Measurements from ENCODE around the gene PPP2R5D. TPM values are rescaled to one million over a fixed set of nuclear protein-coding genes. Genes with fewer than 3 reads are reported as not detected.

Gene PPP2R5D
- total RNA-seq, 2 experiments from 2014 or later, result 56.8 to 59.3 TPM

DNA sequence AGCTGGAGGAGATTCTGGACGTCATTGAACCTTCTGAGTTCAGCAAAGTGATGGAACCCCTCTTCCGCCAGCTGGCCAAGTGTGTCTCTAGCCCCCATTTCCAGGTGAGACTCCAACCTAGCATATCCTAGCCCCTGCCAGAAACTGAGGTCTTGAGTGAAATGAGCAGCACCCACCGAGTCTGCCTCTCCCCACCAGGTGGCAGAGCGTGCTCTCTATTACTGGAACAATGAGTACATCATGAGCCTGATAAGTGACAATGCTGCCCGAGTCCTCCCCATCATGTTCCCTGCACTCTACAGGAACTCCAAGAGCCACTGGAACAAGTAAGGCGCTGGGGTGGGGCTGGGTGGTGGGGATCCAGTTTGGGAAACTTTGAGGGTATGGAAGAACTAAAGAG is 24.8 kb downstream of the PPP2R5D start:
- Mint-ChIP-seq H3K9me3 (no peaks in the 10 kb centered on the region), H3K36me3 (ENCODE audit: low read depth) (peaks cover 68% of the 10 kb centered on the region), H3K27me3 (no peaks in the 10 kb centered on the region), H3K4me3 (no peak overlapping the region), H3K27ac (no peak overlapping the region), H3K4me1 (peaks cover 32% of the 10 kb centered on the region)
- ChIA-PET POLR2A (interaction anchor here (0.6 kb wide), 1 partner anchor 25 kb away, joined by 3 read pairs; the partner anchor contains the start of gene PPP2R5D), CTCF (interaction anchor here (0.8 kb wide), 1 partner anchor 25 kb away, joined by 3 read pairs; the partner anchor contains the start of gene PPP2R5D)
- peak; percentile 47 for DNase-seq

DNA sequence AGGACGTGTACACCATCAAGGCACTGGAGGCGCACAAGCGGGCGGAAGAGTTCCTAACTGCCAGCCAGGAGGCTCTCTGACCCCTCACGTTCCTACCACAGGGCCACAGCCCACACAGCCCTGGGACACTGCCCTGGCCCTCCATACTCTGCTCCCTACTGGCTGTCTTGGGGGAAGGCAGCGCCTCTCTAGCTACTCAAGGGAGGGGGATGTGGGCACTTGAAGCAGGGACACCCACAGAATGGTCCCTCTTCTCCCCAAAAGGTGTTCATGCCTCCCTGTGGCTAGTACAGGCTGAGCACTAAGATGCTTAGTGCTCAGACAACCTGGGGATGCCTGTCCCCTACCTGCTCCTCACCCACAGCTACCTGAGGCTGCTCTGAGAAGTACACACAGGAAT is 26.8 kb downstream of the PPP2R5D start:
- CTCF ChIA-PET, result interaction anchor here (0.7 to 1.4 kb wide), 2 partner anchors 27 to 167 kb away, joined by 3 read pairs; partner anchors contain the start of gene PPP2R5D
- no peak for DNase-seq
- H3K9me3 Mint-ChIP-seq, result no peaks in the 10 kb centered on the region
- peaks cover 45% of the 10 kb centered on the region for H3K4me1 Mint-ChIP-seq
- peaks cover 66% of the 10 kb centered on the region for H3K36me3 Mint-ChIP-seq (ENCODE audit: low read depth)
- H3K4me3 Mint-ChIP-seq, result no peak overlapping the region
- no peak overlapping the region for H3K27ac Mint-ChIP-seq
- POLR2A ChIA-PET, result interaction anchor here (0.9 to 4.2 kb wide), 5 partner anchors 8 to 32 kb away, joined by 3 to 40 read pairs (median 4); partner anchors contain the start of genes PEX6, PPP2R5D and RRP36
- H3K27me3 Mint-ChIP-seq, result no peaks in the 10 kb centered on the region

DNA sequence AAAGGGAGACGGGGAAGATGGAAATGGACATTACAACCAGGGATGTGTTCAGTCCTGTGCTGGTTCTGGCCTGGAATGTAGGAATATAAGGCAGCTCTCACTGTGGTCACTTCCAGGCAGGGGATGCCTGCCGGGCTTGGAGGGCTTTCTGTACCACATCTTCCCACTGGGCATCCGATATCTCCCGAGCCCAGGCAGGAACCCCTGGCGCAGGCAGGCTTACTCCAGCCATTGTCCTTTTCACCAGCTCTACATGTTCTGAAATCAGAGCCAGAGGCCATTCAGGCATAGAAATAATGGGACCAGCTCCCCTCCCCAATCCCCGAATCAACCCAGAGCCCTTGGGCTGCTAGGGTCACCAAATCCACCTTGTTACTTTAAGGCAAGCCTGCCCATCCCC is 28.0 kb downstream of the PPP2R5D start:
- H3K4me3 Mint-ChIP-seq, result peak overlapping the region; percentile 93
- peaks cover 64% of the 10 kb centered on the region for H3K36me3 Mint-ChIP-seq (ENCODE audit: low read depth)
- H3K27ac Mint-ChIP-seq, result peak overlapping the region; percentile 27
- no peak for DNase-seq
- peaks cover 53% of the 10 kb centered on the region for H3K4me1 Mint-ChIP-seq
- ChIA-PET CTCF (interaction anchor here (1.1 to 1.4 kb wide), 4 partner anchors 9 to 132 kb away, joined by 3 to 4 read pairs (median 4); partner anchors contain the start of genes CUL7, PPP2R5D and RRP36), POLR2A (interaction anchor here (0.7 to 4.2 kb wide), 11 partner anchors 9 to 504 kb away, joined by 3 to 40 read pairs (median 4); partner anchors contain the start of genes CNPY3, CUL7, PEX6 and POLR1C)
- no peaks in the 10 kb centered on the region for H3K9me3 Mint-ChIP-seq
- H3K27me3 Mint-ChIP-seq, result no peaks in the 10 kb centered on the region

DNA sequence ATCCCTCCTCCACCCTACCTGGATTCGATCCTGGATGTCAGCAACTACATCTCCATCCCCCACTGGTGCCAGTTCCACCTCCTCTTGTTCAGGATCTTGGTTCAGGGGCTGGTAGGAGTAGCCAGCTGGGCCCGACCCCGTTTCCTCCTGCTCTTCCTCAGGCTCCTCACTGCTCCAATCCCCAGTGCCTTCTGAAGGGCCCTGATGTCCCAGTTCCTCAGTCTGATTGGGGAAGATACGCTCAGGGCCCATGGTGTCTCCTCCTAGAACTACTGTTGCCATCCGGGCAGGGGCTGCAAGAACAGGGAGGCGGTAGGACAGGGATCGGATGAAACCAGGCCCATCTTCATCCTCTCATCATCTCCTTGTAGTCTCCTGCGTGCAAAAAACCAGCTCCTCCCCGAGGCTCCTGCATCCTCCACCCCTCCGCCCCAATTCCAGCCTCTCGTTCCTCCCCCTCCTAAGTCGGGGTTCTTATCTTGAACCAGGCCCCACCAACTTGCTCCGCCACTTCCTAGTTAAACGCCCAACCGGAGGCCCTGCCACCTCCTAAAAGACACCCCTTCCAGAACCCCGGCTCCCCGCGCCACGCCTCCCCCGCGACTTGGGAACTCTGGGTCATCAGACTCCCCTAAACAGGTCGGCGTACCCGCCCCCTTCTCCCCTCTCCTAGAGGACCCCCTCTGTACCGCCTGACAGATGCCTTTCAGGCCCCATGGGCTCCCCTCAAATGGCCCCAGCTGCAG is 28.9 kb downstream of the PPP2R5D start:
- Mint-ChIP-seq H3K36me3 (ENCODE audit: low read depth) (peaks cover 64% of the 10 kb centered on the region), H3K4me1 (peaks cover 62% of the 10 kb centered on the region), H3K9me3 (no peaks in the 10 kb centered on the region), H3K27ac (peak overlapping the region; percentile 82), H3K27me3 (no peaks in the 10 kb centered on the region), H3K4me3 (peak overlapping the region; percentile 93)
- ChIA-PET CTCF (interaction anchor here (0.6 to 2.0 kb wide), 10 partner anchors 8 to 131 kb away, joined by 3 to 9 read pairs (median 4); partner anchors contain the start of genes CNPY3, CUL7, PPP2R5D and RRP36), POLR2A (interaction anchor here (0.7 to 4.2 kb wide), 17 partner anchors 8 to 503 kb away, joined by 3 to 40 read pairs (median 4); partner anchors contain the start of genes CNPY3, CUL7, KLC4 and MRPL2)
- DNase-seq, result no peak

DNA sequence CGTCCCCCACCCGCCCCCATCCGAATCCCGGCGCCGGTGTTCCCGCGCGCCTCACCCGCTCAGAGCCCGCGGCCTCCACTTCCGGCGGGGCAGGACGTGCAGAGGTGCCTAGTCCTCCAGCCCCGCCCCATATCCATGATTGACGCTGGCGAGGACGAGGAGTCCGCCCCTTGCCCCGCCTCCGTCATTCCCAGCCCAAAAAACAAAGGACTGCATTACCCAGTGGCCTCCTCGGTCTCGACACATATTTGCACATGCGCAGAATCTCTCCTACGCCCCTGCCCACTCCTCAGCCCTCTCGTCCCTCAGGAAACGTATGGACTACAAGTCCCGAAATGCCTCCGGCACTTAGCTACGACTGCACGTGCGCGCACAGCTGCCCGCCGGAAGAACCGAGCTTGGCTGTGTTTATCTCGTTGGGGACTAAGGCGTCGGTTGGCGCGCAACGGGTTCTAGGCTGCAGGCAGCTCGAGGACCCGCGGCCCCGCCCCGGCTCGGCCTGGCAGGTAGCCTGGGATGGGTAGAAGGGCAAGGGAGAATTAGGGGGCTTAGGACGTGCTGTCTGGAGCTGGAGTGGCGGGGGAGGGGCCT is 29.6 kb downstream of the PPP2R5D start, which contains the start of the genes KLHDC3 and MEA1:
TSS of gene KLHDC3 (plus strand) at position 407 of the 591 bp plus-strand sequence. CDS start 2,944 bp downstream, outside the sequence.
TSS of gene MEA1 (minus strand) at position 104 of the 591 bp plus-strand sequence. CDS start 133 bp downstream, outside the sequence.
- H3K36me3 Mint-ChIP-seq (ENCODE audit: low read depth), result peaks cover 65% of the 10 kb centered on the region
- peak within 1 kb of the TSS; percentile 82 for H3K27ac Mint-ChIP-seq
- DNase-seq, result peak; percentile 100
- no peaks in the 10 kb centered on the region for H3K27me3 Mint-ChIP-seq
- H3K4me1 Mint-ChIP-seq, result peaks cover 62% of the 10 kb centered on the region
- POLR2A ChIA-PET, result interaction anchor here (0.6 to 4.2 kb wide), 17 partner anchors 8 to 243 kb away, joined by 3 to 40 read pairs (median 4); partner anchors contain the start of genes CNPY3, CUL7, KLC4 and MRPL2
- H3K9me3 Mint-ChIP-seq, result no peaks in the 10 kb centered on the region
- CTCF ChIA-PET, result interaction anchor here (0.7 to 2.0 kb wide), 12 partner anchors 9 to 160 kb away, joined by 3 to 9 read pairs (median 4); partner anchors contain the start of genes CNPY3, CUL7, PEX6 and PPP2R5D
- peak within 1 kb of the TSS; percentile 93 for H3K4me3 Mint-ChIP-seq

DNA sequence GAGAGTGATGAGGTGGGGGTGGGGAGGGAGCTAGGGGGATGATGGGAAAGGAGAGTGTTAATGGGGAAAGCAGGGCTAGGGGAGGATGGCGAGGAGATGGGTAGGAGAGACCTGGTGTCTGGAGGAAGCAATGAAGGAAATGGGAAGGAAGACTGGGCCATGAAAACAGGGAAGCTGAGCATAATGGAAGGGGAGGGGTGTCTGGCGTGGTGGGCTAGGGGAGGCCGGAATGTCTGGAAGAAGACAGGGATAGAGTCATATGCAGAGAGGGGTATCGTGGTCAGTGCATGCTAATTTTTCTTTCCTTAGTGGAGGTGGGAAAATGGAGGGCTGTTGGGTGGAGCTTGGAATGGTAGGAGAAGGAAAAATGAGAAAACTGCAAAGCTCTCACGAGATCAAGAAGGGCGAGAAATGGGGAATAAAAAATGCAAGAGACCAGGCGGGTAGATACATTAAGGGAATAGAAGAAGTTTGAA is 30.1 kb downstream of the PPP2R5D start:
- peaks cover 63% of the 10 kb centered on the region for H3K36me3 Mint-ChIP-seq (ENCODE audit: low read depth)
- H3K27ac Mint-ChIP-seq, result peak overlapping the region; percentile 82
- no peaks in the 10 kb centered on the region for H3K9me3 Mint-ChIP-seq
- CTCF ChIA-PET, result interaction anchor here (0.7 to 2.0 kb wide), 12 partner anchors 8 to 160 kb away, joined by 3 to 9 read pairs (median 4); partner anchors contain the start of genes CNPY3, CUL7, PEX6 and PPP2R5D
- DNase-seq, result no peak
- peak overlapping the region; percentile 93 for H3K4me3 Mint-ChIP-seq
- peaks cover 62% of the 10 kb centered on the region for H3K4me1 Mint-ChIP-seq
- H3K27me3 Mint-ChIP-seq, result no peaks in the 10 kb centered on the region
- POLR2A ChIA-PET, result interaction anchor here (0.6 to 4.2 kb wide), 17 partner anchors 8 to 243 kb away, joined by 3 to 40 read pairs (median 4); partner anchors contain the start of genes CNPY3, CUL7, KLC4 and MRPL2

DNA sequence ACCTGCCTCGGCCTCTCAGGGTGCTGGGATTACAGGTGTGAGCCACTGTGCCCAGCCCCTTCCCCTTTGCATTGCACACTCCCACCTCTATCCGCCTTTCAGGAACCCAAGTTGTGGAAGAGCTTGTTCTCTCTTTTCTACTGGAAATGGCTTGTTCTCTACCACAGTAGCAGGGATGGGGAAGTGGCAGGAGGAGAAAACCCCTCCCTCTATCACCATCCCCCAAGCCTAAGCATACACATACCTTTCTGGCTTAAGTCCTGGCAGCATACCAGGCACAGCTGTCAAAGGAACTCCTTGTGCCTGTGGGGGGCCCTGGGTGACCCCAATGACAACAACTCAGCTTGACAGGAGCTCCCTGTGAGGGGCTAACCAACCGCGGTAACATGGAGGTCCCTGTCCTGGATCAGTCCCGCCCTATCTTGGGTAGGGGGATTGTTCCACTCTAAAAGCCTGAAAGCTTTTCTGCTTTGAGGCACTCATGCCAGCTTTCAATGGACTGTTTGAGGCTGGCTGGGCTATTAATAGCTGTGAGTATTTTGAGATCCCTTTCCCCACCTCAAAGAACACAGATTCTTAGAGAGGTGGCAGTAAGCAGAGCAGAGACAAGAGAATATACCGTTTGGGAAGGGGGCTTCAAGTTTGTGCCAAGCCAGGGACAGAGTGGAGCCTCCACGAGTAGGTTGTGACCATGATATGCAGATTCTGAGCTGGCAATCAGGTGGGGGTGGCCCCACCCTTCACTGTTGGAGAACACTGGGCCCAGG is 32.0 kb downstream of the PPP2R5D start:
- Mint-ChIP-seq H3K27ac (no peak overlapping the region), H3K4me3 (peak overlapping the region; percentile 27), H3K9me3 (no peaks in the 10 kb centered on the region), H3K36me3 (ENCODE audit: low read depth) (peaks cover 60% of the 10 kb centered on the region), H3K27me3 (no peaks in the 10 kb centered on the region), H3K4me1 (peaks cover 65% of the 10 kb centered on the region)
- POLR2A ChIA-PET, result interaction anchor here (1.0 to 4.0 kb wide), 4 partner anchors 32 to 629 kb away, joined by 3 to 21 read pairs (median 6); partner anchors contain the start of genes KLC4, MRPL2, PEX6 and PPP2R5D
- CTCF ChIA-PET, result no interaction called here
- DNase-seq, result no peak

DNA sequence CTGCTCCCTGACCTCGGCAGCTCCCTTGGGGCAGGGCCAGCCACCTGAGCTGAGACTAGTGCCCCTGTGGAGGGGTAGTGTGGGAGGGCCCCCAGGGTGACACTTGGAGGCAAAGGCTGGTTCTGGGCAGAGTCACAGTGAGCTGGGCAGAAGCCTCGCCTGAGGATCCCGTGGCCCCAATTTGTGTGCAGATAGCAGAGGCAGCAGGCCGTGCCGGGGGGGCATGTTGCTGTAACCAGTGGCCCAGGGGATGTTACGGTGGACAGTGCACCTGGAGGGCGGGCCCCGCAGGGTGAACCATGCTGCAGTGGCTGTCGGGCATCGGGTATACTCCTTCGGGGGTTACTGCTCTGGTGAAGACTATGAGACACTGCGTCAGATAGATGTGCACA is 32.6 kb downstream of the PPP2R5D start:
- Mint-ChIP-seq H3K9me3 (no peaks in the 10 kb centered on the region), H3K27ac (no peak overlapping the region), H3K36me3 (ENCODE audit: low read depth) (peaks cover 58% of the 10 kb centered on the region), H3K4me1 (peaks cover 61% of the 10 kb centered on the region), H3K4me3 (no peak overlapping the region), H3K27me3 (no peaks in the 10 kb centered on the region)
- ChIA-PET CTCF (no interaction called here), POLR2A (interaction anchor here (1.4 to 1.6 kb wide), 2 partner anchors 38 to 42 kb away, joined by 3 to 8 read pairs; partner anchors contain the start of genes KLC4, MRPL2 and PEX6)
- DNase-seq, result no peak

DNA sequence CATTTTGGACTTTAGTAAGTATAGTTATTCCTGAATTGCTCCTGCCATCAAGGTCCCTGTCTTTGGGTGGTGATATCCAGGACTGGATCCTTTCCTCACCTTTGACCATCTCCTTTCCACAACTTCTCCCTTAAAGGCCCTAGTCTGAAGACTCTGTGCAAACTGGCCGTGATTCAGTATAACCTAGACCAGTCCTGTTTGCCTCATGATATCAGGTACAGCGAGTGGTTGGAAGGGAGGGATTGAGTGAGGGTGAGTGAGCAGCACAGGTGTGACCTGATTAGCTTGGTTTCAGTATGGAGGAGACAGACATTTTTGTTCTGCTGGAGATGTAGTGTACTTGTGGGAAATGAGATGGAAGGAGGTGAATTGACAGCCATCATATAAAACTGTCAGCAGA is 34.8 kb downstream of the PPP2R5D start:
- DNase-seq, result no peak
- Mint-ChIP-seq H3K4me1 (peaks cover 53% of the 10 kb centered on the region), H3K9me3 (no peaks in the 10 kb centered on the region), H3K36me3 (ENCODE audit: low read depth) (peaks cover 45% of the 10 kb centered on the region), H3K27me3 (no peaks in the 10 kb centered on the region), H3K27ac (no peak overlapping the region), H3K4me3 (no peak overlapping the region)
- CTCF ChIA-PET, result no interaction called here
- POLR2A ChIA-PET, result interaction anchor here (1.5 to 3.8 kb wide), 2 partner anchors 34 to 39 kb away, joined by 3 to 27 read pairs; partner anchors contain the start of gene CUL7

DNA sequence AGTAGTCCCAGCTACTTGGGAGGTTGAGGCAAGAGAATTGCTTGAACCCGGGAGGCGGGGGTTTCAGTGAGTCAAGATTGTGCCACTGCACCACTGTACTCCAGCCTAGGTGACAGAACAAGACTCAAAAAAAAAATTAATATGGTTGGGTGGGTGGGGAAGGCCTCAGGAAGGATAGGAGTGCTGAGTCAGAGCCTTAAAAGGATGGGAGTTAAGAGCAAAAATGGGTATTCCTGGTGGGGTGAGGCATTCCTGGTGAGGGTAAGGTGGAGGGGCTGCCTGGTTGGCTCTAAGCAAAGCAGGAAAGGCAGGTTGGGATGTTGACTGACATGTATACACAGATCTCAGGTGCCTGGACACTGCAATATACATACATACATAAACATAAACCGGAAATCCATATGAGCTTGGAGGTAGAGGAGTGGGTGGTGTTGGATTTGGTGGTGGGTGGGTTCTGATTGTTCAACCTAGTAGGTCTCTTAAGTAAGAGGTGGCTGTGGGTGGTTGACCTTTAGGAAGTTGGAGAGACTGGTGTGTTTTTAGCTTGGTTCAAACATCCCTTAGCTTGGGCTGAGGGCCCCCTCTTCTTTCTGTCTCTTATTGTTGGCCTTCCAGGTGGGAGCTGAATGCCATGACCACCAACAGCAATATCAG is 35.8 kb downstream of the PPP2R5D start:
- no peaks in the 10 kb centered on the region for H3K27me3 Mint-ChIP-seq
- peak overlapping the region; percentile 5 for H3K4me3 Mint-ChIP-seq

DNA sequence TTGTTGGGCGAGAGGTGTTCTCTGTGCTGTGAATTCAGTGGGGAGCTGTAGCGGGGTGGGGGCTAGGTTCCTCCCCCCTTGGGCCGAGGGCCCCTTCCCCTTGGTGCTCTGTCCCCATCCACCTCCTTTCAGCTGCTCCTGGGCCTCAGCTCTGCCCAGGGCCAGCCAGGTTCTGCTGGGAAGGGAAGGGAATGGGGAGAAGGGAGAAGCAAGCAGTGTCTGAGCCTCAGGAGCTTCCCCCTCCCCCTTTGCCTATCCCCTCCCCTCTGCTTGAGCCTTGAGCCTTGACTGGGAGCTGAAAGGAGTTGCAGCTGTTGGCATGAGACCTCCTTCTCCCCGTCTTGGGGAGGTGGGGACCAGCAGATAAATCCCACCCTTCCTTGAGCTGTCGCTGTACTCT is 36.5 kb downstream of the PPP2R5D start:
- no peaks in the 10 kb centered on the region for H3K9me3 Mint-ChIP-seq
- DNase-seq, result no peak
- H3K4me3 Mint-ChIP-seq, result peak overlapping the region; percentile 85
- ChIA-PET CTCF (interaction anchor here (0.9 to 2.3 kb wide), 6 partner anchors 8 to 123 kb away, joined by 3 to 13 read pairs (median 4); partner anchors contain the start of genes KLC4 and MRPL2), POLR2A (interaction anchor here (0.9 to 3.8 kb wide), 9 partner anchors 8 to 496 kb away, joined by 3 to 27 read pairs (median 5); partner anchors contain the start of genes CNPY3, CUL7, PEX6 and POLR1C)
- H3K27ac Mint-ChIP-seq, result peak overlapping the region; percentile 79
- H3K4me1 Mint-ChIP-seq, result peaks cover 49% of the 10 kb centered on the region
- peaks cover 59% of the 10 kb centered on the region for H3K36me3 Mint-ChIP-seq (ENCODE audit: low read depth)
- H3K27me3 Mint-ChIP-seq, result no peaks in the 10 kb centered on the region

More for the DNA sequence above, 35.8 kb downstream of the PPP2R5D start:
- DNase-seq, result no peak
- Mint-ChIP-seq H3K4me1 (peaks cover 53% of the 10 kb centered on the region), H3K9me3 (no peaks in the 10 kb centered on the region), H3K27ac (peak overlapping the region; percentile 37), H3K36me3 (ENCODE audit: low read depth) (peaks cover 56% of the 10 kb centered on the region)
- CTCF ChIA-PET, result interaction anchor here (0.9 to 1.0 kb wide), 2 partner anchors 75 to 119 kb away, joined by 3 to 4 read pairs; no protein-coding TSS in a partner anchor
- POLR2A ChIA-PET, result interaction anchor here (1.0 to 3.8 kb wide), 6 partner anchors 13 to 497 kb away, joined by 3 to 27 read pairs (median 6); partner anchors contain the start of genes CNPY3, CUL7, PEX6 and POLR1C
